ENCODE data around the gene DACT1. TPM values are rescaled to one million over a fixed set of nuclear protein-coding genes. Genes with fewer than 3 reads are reported as not detected.

Gene DACT1
- total and polyA plus RNA-seq, 12 donors: 1.1 to 5.5 (median 2.2) TPM

DNA sequence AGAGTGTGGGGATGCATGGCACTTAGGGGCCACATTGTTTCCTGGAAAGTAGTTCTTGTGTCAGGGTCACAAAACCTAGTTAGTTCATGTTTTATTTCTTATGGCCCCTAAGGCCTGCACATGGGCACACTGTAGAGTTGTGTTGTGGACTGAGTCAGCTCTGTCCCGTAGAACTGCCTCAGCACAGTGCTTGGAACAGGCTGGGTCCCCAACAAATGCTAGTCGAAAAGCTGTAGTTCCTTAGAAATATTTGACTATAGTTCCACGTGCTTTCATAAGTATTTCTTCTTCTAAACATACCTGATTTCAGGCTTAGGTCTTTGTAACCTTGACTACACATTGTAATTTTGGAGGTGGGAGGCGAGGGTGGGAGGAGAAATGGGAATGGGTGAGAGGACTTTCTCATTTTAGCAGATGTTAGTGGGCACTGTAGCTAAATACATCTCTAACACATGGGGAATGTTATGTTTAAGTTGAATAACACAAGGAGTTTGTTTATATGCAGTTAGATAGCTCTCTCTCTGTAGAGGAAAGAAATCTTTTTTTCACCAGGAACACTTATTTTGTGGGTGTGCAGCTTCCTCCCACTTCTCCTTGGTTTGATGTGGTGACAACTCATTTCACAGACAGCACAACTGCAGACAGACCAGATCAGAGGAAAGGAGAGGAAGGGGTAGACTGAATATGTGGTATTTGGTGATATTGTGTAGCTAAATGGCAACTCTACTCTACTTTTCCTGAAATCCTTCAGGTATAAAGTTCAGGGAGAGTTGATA is 39.5 kb upstream of the DACT1 start:
- WGBS, 2 donors: 83 to 85% methylated on average over 4 of the region's 4 CpGs

DNA sequence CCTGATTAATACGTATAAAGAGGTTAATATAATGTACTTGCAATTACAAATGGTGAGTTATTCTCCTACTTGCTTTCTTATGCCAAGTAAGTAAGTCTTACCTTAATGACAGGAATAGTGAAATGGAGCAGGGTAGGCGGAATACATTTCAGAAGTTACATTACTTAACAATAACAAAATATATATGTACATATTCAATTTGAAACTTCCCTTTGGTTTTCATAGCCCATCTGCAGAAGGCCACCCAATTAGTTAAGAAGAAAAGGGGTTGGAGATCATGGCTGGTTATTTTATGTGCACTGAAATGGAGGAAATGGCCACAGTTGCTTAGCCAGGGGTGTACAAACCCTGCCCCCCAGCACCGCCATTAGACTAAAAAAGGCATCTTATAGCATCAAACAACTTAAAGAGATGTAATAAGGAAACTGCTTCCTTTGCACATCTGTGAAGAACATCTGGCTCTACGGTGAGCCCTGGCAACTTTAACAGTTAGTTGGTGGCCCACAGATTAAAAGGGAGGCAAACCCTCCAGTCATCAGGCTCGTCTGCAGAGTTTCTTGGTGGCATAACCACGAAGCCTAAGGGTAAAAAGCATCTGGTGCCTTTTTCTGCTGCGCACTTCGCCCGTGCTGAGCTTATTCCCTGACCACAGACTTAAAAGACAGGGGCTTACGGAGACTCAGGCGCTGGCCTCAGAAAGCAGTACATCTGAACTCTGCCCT is 38.8 kb upstream of the DACT1 start:
- DNase-seq (no peak), ATAC-seq (no peak)
- no peak overlapping the region for H3K27ac ChIP-seq
- WGBS, 2 donors: 87 to 88% methylated on average over 11 of the region's 11 CpGs
- no peak for TF ChIP-seq CTCF (IDR thresholded peaks at IDR 0.05)
- no peaks in the 10 kb centered on the region for H3K9me3 ChIP-seq
- intact Hi-C loops (cut with DNase I): no loop called here
- H3K36me3 ChIP-seq: no peaks in the 10 kb centered on the region
- H3K4me1 ChIP-seq: no peaks in the 10 kb centered on the region
- H3K4me3 ChIP-seq: no peak overlapping the region
- no peaks in the 10 kb centered on the region for H3K27me3 ChIP-seq

More for the DNA sequence above, 39.5 kb upstream of the DACT1 start:
- no peak for DNase-seq
- intact Hi-C loops (cut with DNase I): no loop called here
- Histone ChIP-seq H3K27me3 (no peaks in the 10 kb centered on the region), H3K4me3 (no peak overlapping the region), H3K4me1 (no peaks in the 10 kb centered on the region), H3K9me3 (no peaks in the 10 kb centered on the region), H3K36me3 (no peaks in the 10 kb centered on the region), H3K27ac (no peak overlapping the region)
- no peak for ATAC-seq
- no peak for TF ChIP-seq CTCF (IDR thresholded peaks at IDR 0.05)

DNA sequence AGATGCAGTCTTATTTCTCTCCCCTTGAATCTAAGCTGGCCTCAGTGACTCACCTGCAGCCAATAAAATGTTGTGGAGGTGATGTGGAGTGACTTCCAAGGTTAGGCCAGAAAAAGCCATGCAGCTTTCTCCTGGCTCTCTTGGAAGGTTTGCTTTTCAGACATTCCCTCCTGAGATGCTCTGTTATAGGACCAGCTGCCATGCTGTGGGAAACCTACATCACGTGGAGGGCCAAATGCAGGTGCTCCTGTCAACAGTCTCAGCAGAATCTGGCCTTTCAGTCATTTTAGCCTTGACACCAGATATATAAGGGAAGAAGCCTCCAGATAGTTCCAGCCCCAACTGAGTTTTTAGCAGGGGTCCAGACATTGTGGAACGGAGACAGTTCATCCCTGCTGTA is 38.1 kb upstream of the DACT1 start:
- DNase-seq (no peak), ATAC-seq (no peak)
- Histone ChIP-seq H3K9me3 (no peaks in the 10 kb centered on the region), H3K27ac (no peak overlapping the region), H3K27me3 (no peaks in the 10 kb centered on the region), H3K36me3 (no peaks in the 10 kb centered on the region), H3K4me3 (no peak overlapping the region), H3K4me1 (no peaks in the 10 kb centered on the region)
- no peak for TF ChIP-seq CTCF (IDR thresholded peaks at IDR 0.05)
- WGBS, 2 donors: 90 to 96% methylated on average over 2 of the region's 2 CpGs
- intact Hi-C loops (cut with DNase I): no loop called here

DNA sequence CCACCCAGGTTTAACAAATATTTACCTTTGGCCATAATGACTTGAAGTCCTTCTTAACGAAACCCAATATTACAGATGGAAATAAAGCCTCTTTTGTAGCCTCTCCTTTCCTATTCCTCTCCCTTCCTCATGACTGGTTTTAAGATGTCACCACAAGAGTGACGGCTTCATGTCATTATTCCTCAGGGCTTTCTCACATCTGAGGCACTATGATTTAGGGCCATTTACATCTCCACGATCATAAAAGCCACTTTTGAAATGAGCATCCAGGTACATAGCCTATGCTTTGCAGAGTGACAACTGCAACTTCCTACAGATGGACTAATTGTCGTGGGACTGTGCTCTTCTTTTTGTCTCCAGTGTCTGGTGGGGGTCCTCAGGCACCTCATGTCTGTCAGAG is 32.3 kb upstream of the DACT1 start:
- intact Hi-C loops (cut with DNase I): no loop called here
- Histone ChIP-seq H3K4me3 (no peak overlapping the region), H3K4me1 (no peaks in the 10 kb centered on the region), H3K36me3 (no peaks in the 10 kb centered on the region), H3K27me3 (no peaks in the 10 kb centered on the region), H3K9me3 (no peaks in the 10 kb centered on the region), H3K27ac (no peak overlapping the region)
- TF ChIP-seq CTCF (IDR thresholded peaks at IDR 0.05): no peak
- 73 to 85% methylated on average over 4 of the region's 4 CpGs for WGBS, 2 donors
- ATAC-seq (no peak), DNase-seq (no peak)

Data from heart right ventricle (tissue), 16 donors.